ENCODE measurements around the gene MIEF2.

- TF ChIP-seq CTCF (IDR thresholded peaks at IDR 0.05) (no peak), POLR2A (IDR thresholded peaks at IDR 0.05) (no peak)
Observed at GRCh38 chr17:18252160-18252559, 8.3 kb upstream of the MIEF2 start.
